Naive thymus-derived CD4-positive, alpha-beta T cell (primary cell): ENCODE results near the gene RPL32. TPM values are rescaled to one million over a fixed set of nuclear protein-coding genes. Genes with fewer than 3 reads are reported as not detected.

Source experiments
- ATAC-seq: fragments of 150-1000 bp; cut with Tn5 transposase; 2 replicates; pipeline ENCODE4 v1.10.0; 2021; ENCODE audit warnings: mild to moderate bottlenecking, moderate library complexity
- CTCF ChIA-PET: fragments of 350-600 bp; sonication (Branson Sonifier 250); formaldehyde crosslinking; loops from one replicate; lab custom pipeline; 2021; ENCODE audit warnings: antibody characterized with exemption; lab: Charles Lee
- POLR2A ChIA-PET: fragments of 350-600 bp; sonication (Branson Sonifier 250); formaldehyde crosslinking; loops from one replicate; lab custom pipeline; 2021; ENCODE audit warnings: antibody characterized with exemption, inconsistent platforms; lab: Charles Lee
- DNase-seq, 9 donors: peaks; one replicate each; pipeline versions ENCODE4 v3.0.0 to v3.0.0-alpha.2; 2020 to 2022; ENCODE audit warnings: mixed read lengths in 1 of 9
- H3K27ac ChIP-seq: one replicate; pipeline ENCODE4 v1.7.0; 2013; ENCODE audit warnings: mild to moderate bottlenecking, low read depth, low read length, moderate library complexity
- H3K27me3 ChIP-seq, 2 donors: one replicate each; pipeline ENCODE4 v1.7.0; 2013; ENCODE audit warnings: low read length in 2 of 2, mild to moderate bottlenecking in 2 of 2, moderate library complexity in 2 of 2; ENCODE audit not compliant: control insufficient read depth in 2 of 2, insufficient read depth in 2 of 2
- H3K36me3 ChIP-seq, 3 experiments: 1 replicate in 2 of 3; 2 replicates in 1 of 3; pipeline ENCODE4 v1.7.0; 2013; ENCODE audit warnings: low read length in 3 of 3, mild to moderate bottlenecking in 3 of 3, moderate library complexity in 1 of 3; ENCODE audit not compliant: insufficient read depth in 3 of 3, control insufficient read depth in 2 of 3
- H3K4me1 ChIP-seq, 2 donors: one replicate each; pipeline ENCODE4 v1.7.0; 2013; ENCODE audit warnings: low read length in 2 of 2, mild to moderate bottlenecking in 2 of 2, moderate library complexity in 1 of 2; ENCODE audit not compliant: control insufficient read depth in 2 of 2, insufficient read depth in 2 of 2
- H3K4me3 ChIP-seq: 2 replicates; pipeline ENCODE4 v1.7.0; 2013; ENCODE audit warnings: mild to moderate bottlenecking, low read length
- H3K9me3 ChIP-seq, 3 experiments: 1 replicate in 2 of 3; 2 replicates in 1 of 3; pipeline ENCODE4 v1.7.0; 2013; ENCODE audit warnings: low read length in 3 of 3; ENCODE audit not compliant: control insufficient read depth in 2 of 3
- H3K27ac Mint-ChIP-seq, 9 donors: one replicate each; pipeline ENCODE4 v1.8.0; 2020 to 2022; ENCODE audit warnings: mixed read lengths in 9 of 9, mild to moderate bottlenecking in 8 of 9, moderate library complexity in 5 of 9, inconsistent platforms in 2 of 9
- H3K27me3 Mint-ChIP-seq, 5 donors: one replicate each; pipeline ENCODE4 v1.8.0; 2021 to 2022; ENCODE audit warnings: mixed read lengths in 5 of 5, mild to moderate bottlenecking in 1 of 5
- H3K36me3 Mint-ChIP-seq, 5 donors: one replicate each; pipeline ENCODE4 v1.8.0; 2020 to 2022; ENCODE audit warnings: mixed read lengths in 5 of 5, mild to moderate bottlenecking in 3 of 5, inconsistent platforms in 1 of 5
- H3K4me1 Mint-ChIP-seq, 7 donors: one replicate each; pipeline ENCODE4 v1.8.0; 2020 to 2022; ENCODE audit warnings: mixed read lengths in 7 of 7, mild to moderate bottlenecking in 3 of 7, inconsistent platforms in 1 of 7
- H3K4me3 Mint-ChIP-seq, 10 donors: one replicate each; pipeline ENCODE4 v1.8.0; 2020 to 2022; ENCODE audit warnings: mild to moderate bottlenecking in 10 of 10, mixed read lengths in 10 of 10, moderate library complexity in 6 of 10, inconsistent platforms in 2 of 10
- H3K9me3 Mint-ChIP-seq, 11 donors: one replicate each; pipeline ENCODE4 v1.8.0; 2020 to 2022; ENCODE audit warnings: mixed read lengths in 11 of 11, mild to moderate bottlenecking in 4 of 11, inconsistent platforms in 1 of 11, moderate library complexity in 1 of 11
- intact Hi-C, 2 donors: fragments of 100-400 bp; cut with micrococcal nuclease; formaldehyde crosslinking; loops; one replicate each; pipeline ENCODE4 v1.15.1; 2023
- polyA plus RNA-seq, 2 donors: library from polyadenylated mRNA; unstranded; fragments of 300-500 nt; fragmentation: Illumina TruSeq; gene quantifications; one replicate each; pipeline ENCODE4 v1.2.3, GENCODE V29; 2021
- total RNA-seq, 6 experiments: library from RNA in 5 of 6; stranded (reverse) in 5 of 6; gene quantifications; 1 replicate in 5 of 6; 2 replicates in 1 of 6; pipeline ENCODE4 v1.2.3 and lab custom pipeline; 2021 to 2026

Gene RPL32
- total and polyA plus RNA-seq, 7 experiments from 2014 or later, result 1,890 to 4,471 (median 4,246) TPM

DNA sequence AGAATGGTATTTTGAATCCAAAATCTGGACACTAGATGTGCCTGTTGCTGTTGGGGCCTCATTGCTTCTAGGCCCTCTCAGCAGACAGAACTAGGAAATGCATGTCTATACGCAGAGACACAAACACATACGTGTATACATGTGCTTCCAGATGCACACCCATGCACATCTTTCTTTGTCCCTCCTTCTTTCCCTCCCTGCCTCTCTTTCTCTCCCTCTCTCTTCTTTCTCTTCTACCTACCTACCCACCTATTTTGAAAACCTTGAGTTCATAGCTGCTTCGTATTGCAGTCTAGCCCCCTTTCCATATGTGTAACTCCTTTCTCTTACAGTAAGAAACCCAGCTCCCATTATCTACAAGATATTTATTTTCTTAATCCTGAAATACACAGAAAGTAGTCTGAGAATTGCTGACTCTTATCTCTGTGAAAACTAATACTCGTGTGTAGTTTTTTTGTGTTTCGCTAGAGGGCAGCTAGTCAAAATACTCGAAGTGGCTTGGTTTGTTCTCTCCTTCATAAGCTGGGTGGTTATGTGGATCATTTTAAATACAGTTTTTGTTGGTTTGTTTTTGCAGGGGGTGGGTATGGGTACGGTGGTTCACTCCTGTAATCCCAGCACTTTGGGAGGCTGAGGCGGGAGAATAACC lies 18.5 kb downstream of the RPL32 start:
- H3K36me3 ChIP-seq, result no peaks in the 10 kb centered on the region
- Mint-ChIP-seq H3K36me3 (peaks cover 0 to 12% (median 0%) of the 10 kb centered on the region in 5 donors), H3K27ac (peak overlapping the region in 1 of 9 donors; percentile 56), H3K9me3 (no peaks in the 10 kb centered on the region), H3K4me3 (no peak overlapping the region), H3K4me1 (no peaks in the 10 kb centered on the region), H3K27me3 (peaks cover 0 to 2% (median 0%) of the 10 kb centered on the region in 5 donors)
- H3K27me3 ChIP-seq, result no peaks in the 10 kb centered on the region
- H3K4me3 ChIP-seq, result no peak overlapping the region
- no peak for ATAC-seq
- CTCF ChIA-PET, result interaction anchor here (0.5 to 0.6 kb wide), 2 partner anchors 11 to 46 kb away, joined by 3 to 4 read pairs; no protein-coding TSS in a partner anchor
- intact Hi-C loops, result no loop called here
- POLR2A ChIA-PET, result interaction anchor here (1.0 kb wide), 1 partner anchor 19 kb away, joined by 4 read pairs; no protein-coding TSS in a partner anchor
- H3K4me1 ChIP-seq, result no peaks in the 10 kb centered on the region
- H3K9me3 ChIP-seq, result no peaks in the 10 kb centered on the region
- DNase-seq, result no peak
- no peak overlapping the region for H3K27ac ChIP-seq

DNA sequence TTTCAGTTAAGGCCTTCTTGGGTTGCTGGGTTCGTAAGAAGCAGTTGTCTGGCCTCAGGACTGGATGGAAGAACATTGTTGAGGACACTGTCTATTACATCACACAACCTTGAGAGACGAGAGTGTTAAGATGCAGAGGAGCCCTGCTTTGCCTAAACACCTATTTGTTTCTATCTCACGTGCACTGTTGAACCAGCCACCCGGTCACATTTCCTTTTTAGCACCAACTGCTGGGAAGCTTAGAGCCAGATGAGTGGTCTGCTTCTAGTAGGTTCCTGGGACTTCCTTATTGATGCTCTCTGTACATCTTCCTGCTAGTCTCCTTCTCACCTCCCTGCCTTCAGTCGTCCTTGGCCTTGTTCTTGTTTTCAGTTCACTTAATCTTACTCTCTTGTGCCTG lies 22.6 kb downstream of the RPL32 start:
- peaks cover 0 to 2% (median 0%) of the 10 kb centered on the region in 5 donors for H3K27me3 Mint-ChIP-seq
- intact Hi-C loops, result no loop called here
- POLR2A ChIA-PET, result interaction anchor here (0.6 kb wide), 1 partner anchor 23 kb away, joined by 3 read pairs; no protein-coding TSS in a partner anchor
- Histone ChIP-seq H3K27me3 (no peaks in the 10 kb centered on the region), H3K9me3 (no peaks in the 10 kb centered on the region), H3K36me3 (peaks cover 0 to 20% (median 0%) of the 10 kb centered on the region in 3 experiments), H3K4me3 (no peak overlapping the region), H3K27ac (no peak overlapping the region), H3K4me1 (no peaks in the 10 kb centered on the region)
- DNase-seq, result no peak
- CTCF ChIA-PET, result no interaction called here
- no peaks in the 10 kb centered on the region for H3K9me3 Mint-ChIP-seq
- H3K36me3 Mint-ChIP-seq, result peaks cover 0 to 12% (median 0%) of the 10 kb centered on the region in 5 donors
- H3K4me1 Mint-ChIP-seq, result no peaks in the 10 kb centered on the region
- peak overlapping the region in 1 of 9 donors; percentile 47 for H3K27ac Mint-ChIP-seq
- H3K4me3 Mint-ChIP-seq, result no peak overlapping the region
- ATAC-seq, result no peak

DNA sequence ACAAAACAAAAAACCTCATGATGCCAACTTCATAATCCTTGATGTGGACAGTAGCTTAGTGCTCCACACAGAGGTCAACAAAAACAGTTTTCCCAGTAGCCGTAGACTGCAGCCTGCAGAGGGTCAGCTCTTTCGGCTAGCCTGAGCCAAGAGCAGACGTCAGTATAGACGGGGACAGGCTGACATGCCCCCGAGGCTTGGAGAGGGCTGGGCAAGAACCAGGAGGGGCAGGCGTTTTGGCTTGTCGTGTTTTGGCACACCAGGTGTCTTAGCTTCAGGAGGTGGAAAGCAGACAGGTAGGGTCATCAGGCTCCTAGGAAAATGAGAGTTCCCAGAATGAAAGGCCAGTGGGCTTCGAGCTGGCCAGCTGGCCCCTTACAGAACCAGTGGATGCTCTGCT lies 23.1 kb downstream of the RPL32 start:
- H3K36me3 Mint-ChIP-seq, result peaks cover 0 to 12% (median 0%) of the 10 kb centered on the region in 5 donors
- ChIA-PET POLR2A (no interaction called here), CTCF (no interaction called here)
- H3K27me3 Mint-ChIP-seq, result peaks cover 0 to 2% (median 0%) of the 10 kb centered on the region in 5 donors
- no peak overlapping the region for H3K4me3 Mint-ChIP-seq
- ATAC-seq (no peak), DNase-seq (no peak)
- H3K27ac ChIP-seq, result no peak overlapping the region
- H3K4me1 Mint-ChIP-seq, result no peaks in the 10 kb centered on the region
- no peak overlapping the region for H3K4me3 ChIP-seq
- H3K9me3 Mint-ChIP-seq, result no peaks in the 10 kb centered on the region
- H3K4me1 ChIP-seq, result no peaks in the 10 kb centered on the region
- H3K36me3 ChIP-seq, result peaks cover 0 to 20% (median 0%) of the 10 kb centered on the region in 3 experiments
- no peaks in the 10 kb centered on the region for H3K9me3 ChIP-seq
- intact Hi-C loops, result no loop called here
- H3K27me3 ChIP-seq, result no peaks in the 10 kb centered on the region
- H3K27ac Mint-ChIP-seq, result no peak overlapping the region

DNA sequence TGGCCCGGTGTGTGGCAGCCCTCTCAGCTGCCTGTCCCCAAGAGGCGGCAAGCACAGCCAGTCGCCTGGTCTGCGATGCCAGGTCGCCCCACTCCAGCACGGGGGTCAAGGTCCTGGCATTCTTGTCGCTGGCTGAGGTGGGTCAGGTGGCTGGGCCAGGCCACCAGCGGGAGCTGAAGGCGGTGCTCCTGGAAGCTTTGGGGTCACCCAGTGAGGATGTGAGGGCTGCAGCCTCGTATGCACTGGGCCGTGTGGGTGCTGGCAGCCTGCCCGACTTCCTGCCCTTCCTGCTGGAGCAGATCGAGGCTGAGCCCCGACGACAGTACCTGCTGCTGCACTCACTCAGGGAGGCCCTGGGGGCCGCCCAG lies 24.0 kb downstream of the RPL32 start:
- Mint-ChIP-seq H3K4me3 (no peak overlapping the region), H3K36me3 (peaks cover 0 to 12% (median 0%) of the 10 kb centered on the region in 5 donors), H3K9me3 (no peaks in the 10 kb centered on the region), H3K4me1 (no peaks in the 10 kb centered on the region), H3K27me3 (peaks cover 0 to 2% (median 0%) of the 10 kb centered on the region in 5 donors), H3K27ac (no peak overlapping the region)
- no peaks in the 10 kb centered on the region for H3K27me3 ChIP-seq
- DNase-seq, result no peak
- CTCF ChIA-PET, result no interaction called here
- no peak overlapping the region for H3K4me3 ChIP-seq
- peak; percentile 24 for ATAC-seq
- intact Hi-C loops, result no loop called here
- peaks cover 0 to 20% (median 0%) of the 10 kb centered on the region in 3 experiments for H3K36me3 ChIP-seq
- no peaks in the 10 kb centered on the region for H3K4me1 ChIP-seq
- no peak overlapping the region for H3K27ac ChIP-seq
- no peaks in the 10 kb centered on the region for H3K9me3 ChIP-seq
- POLR2A ChIA-PET, result no interaction called here

DNA sequence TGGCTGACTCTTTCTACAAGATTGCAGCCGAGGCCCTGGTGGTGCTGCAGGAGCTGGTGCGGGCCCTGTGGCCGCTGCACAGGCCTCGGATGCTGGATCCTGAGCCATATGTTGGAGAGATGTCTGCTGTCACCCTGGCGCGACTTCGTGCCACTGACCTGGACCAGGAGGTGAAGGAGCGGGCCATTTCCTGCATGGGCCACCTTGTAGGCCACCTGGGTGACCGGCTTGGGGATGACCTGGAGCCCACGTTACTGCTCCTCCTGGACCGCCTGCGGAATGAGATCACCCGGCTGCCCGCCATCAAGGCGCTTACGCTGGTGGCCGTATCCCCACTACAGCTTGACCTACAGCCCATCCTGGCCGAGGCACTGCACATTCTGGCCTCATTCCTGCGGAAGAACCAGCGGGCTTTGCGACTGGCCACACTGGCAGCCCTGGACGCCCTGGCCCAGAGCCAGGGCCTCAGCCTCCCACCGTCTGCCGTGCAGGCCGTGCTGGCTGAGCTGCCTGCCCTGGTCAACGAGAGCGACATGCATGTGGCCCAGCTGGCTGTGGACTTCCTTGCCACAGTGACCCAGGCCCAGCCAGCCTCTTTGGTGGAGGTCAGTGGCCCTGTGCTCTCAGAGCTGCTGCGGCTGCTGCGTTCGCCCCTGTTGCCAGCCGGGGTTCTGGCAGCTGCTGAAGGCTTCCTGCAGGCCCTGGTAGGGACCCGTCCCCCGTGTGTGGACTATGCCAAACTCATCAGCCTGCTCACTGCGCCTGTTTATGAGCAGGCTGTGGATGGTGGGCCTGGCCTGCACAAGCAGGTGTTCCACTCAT lies 24.6 kb downstream of the RPL32 start:
- H3K27ac ChIP-seq, result no peak overlapping the region
- H3K4me3 ChIP-seq, result no peak overlapping the region
- Mint-ChIP-seq H3K27me3 (peaks cover 0 to 2% (median 0%) of the 10 kb centered on the region in 5 donors), H3K9me3 (no peaks in the 10 kb centered on the region), H3K4me3 (no peak overlapping the region), H3K36me3 (peaks cover 0 to 12% (median 0%) of the 10 kb centered on the region in 5 donors), H3K4me1 (no peaks in the 10 kb centered on the region), H3K27ac (no peak overlapping the region)
- intact Hi-C loops, result no loop called here
- CTCF ChIA-PET, result no interaction called here
- no peak for ATAC-seq
- peaks cover 0 to 20% (median 0%) of the 10 kb centered on the region in 3 experiments for H3K36me3 ChIP-seq
- DNase-seq, result no peak
- H3K9me3 ChIP-seq, result no peaks in the 10 kb centered on the region
- no peaks in the 10 kb centered on the region for H3K27me3 ChIP-seq
- POLR2A ChIA-PET, result no interaction called here
- H3K4me1 ChIP-seq, result no peaks in the 10 kb centered on the region

DNA sequence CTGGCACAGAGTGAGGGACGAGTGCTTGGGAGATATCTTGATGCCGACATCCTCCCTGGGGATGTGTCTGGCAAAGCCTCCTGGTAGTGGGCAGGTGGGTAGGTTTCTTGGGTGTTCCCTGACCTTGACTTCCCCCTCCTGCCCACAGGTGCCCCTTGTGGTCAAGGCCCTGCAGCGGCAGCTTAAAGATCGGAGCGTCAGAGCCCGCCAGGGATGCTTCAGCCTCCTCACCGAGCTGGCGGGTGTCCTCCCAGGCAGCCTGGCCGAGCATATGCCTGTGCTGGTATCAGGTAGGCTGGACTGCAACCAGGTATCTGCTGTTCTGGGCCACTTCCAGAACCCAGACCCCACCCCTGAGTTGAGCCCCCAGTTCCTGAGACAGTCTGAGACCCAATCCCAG lies 25.6 kb downstream of the RPL32 start:
- intact Hi-C loops, result no loop called here
- peaks cover 0 to 2% (median 0%) of the 10 kb centered on the region in 5 donors for H3K27me3 Mint-ChIP-seq
- no peak overlapping the region for H3K4me3 Mint-ChIP-seq
- H3K4me1 ChIP-seq, result peaks cover 0 to 3% of the 10 kb centered on the region in 2 donors
- POLR2A ChIA-PET, result interaction anchor here (0.6 kb wide), 1 partner anchor 25 kb away, joined by 4 read pairs; no protein-coding TSS in a partner anchor
- CTCF ChIA-PET, result no interaction called here
- no peak overlapping the region for H3K4me3 ChIP-seq
- no peak overlapping the region for H3K27ac Mint-ChIP-seq
- DNase-seq, result no peak
- peaks cover 0 to 12% (median 0%) of the 10 kb centered on the region in 5 donors for H3K36me3 Mint-ChIP-seq
- no peaks in the 10 kb centered on the region for H3K9me3 Mint-ChIP-seq
- no peaks in the 10 kb centered on the region for H3K27me3 ChIP-seq
- H3K4me1 Mint-ChIP-seq, result peaks cover 0 to 2% (median 2%) of the 10 kb centered on the region in 7 donors
- no peaks in the 10 kb centered on the region for H3K9me3 ChIP-seq
- no peak overlapping the region for H3K27ac ChIP-seq
- H3K36me3 ChIP-seq, result peaks cover 0 to 20% (median 0%) of the 10 kb centered on the region in 3 experiments
- no peak for ATAC-seq
